NCI-H446 treated with DMSO at 0.1 percent for 48 hours (cell line): ENCODE results near the gene SLC25A41.
A peak's percentile ranks its signal among the peaks of the same experiment; 100 is the strongest.

Source experiments
- DNase-seq: peaks from one replicate; lab custom pipeline; 2025; lab: John Stamatoyannopoulos, UW

Gene SLC25A41

GRCh38 chr19:6460099-6460884, 26.7 kb upstream of the SLC25A41 start:
- DNase-seq = peak; percentile 97

- peak; percentile 60 for DNase-seq
Measured at GRCh38 chr19:6459262-6460098, 25.9 kb upstream of the SLC25A41 start, which contains the start of gene SLC25A23. Gene SLC25A23, minus strand, starts transcription at chr19:6459792. Its CDS starts 164 bp downstream, at chr19:6459628.

GRCh38 chr19:6458695-6459261, 25.2 kb upstream of the SLC25A41 start:
- no peak for DNase-seq

- DNase-seq = no peak
Measured at GRCh38 chr19:6457958-6458694, 24.6 kb upstream of the SLC25A41 start.

GRCh38 chr19:6455924-6456323, 22.4 kb upstream of the SLC25A41 start:
- no peak for DNase-seq

- DNase-seq = no peak
Measured at GRCh38 chr19:6453951-6454565, 20.5 kb upstream of the SLC25A41 start.

- DNase-seq = no peak
Measured at GRCh38 chr19:6452899-6453298, 19.3 kb upstream of the SLC25A41 start.

- no peak for DNase-seq
Measured at GRCh38 chr19:6452223-6452614, 18.7 kb upstream of the SLC25A41 start.

GRCh38 chr19:6451583-6452222, 18.1 kb upstream of the SLC25A41 start:
- DNase-seq = no peak

- no peak for DNase-seq
Measured at GRCh38 chr19:6450166-6450565, 16.6 kb upstream of the SLC25A41 start.

- DNase-seq = no peak
Measured at GRCh38 chr19:6448045-6448444, 14.5 kb upstream of the SLC25A41 start.

GRCh38 chr19:6446452-6446851, 12.9 kb upstream of the SLC25A41 start:
- no peak for DNase-seq

- no peak for DNase-seq
Measured at GRCh38 chr19:6443986-6444385, 10.4 kb upstream of the SLC25A41 start.

GRCh38 chr19:6442087-6442688, 8.6 kb upstream of the SLC25A41 start:
- no peak for DNase-seq

- no peak for DNase-seq
Measured at GRCh38 chr19:6440905-6441304, 7.3 kb upstream of the SLC25A41 start.

GRCh38 chr19:6439743-6440142, 6.2 kb upstream of the SLC25A41 start:
- DNase-seq = no peak

GRCh38 chr19:6433165-6433564, 398 bp downstream of the SLC25A41 start:
- no peak for DNase-seq

- DNase-seq = no peak
Measured at GRCh38 chr19:6431891-6432290, 1.7 kb downstream of the SLC25A41 start.

- no peak for DNase-seq
Measured at GRCh38 chr19:6429419-6430221, 3.9 kb downstream of the SLC25A41 start.
